Neural progenitor cell (in vitro differentiated cells): ENCODE measurements around the gene ANTXR1. TPM values are rescaled to one million over a fixed set of nuclear protein-coding genes. Genes with fewer than 3 reads are reported as not detected.

Experiments
- DNase-seq: peaks from one replicate; pipeline ENCODE4 v3.0.0-alpha.2; 2016; ENCODE audit warnings: low spot score
- H2AFZ ChIP-seq: fragments of 200-600 bp; sonication (generic); replicated peaks from 2 replicates; pipeline ENCODE4 v1.6.1; 2016; ENCODE audit warnings: antibody characterized with exemption
- H3F3A ChIP-seq: fragments of 200-600 bp; sonication (generic); 2 replicates; pipeline ENCODE4 v1.6.1; 2016; ENCODE audit warnings: antibody characterized with exemption, low read depth
- H3K27ac ChIP-seq: fragments of 200-600 bp; sonication (generic); 2 replicates; pipeline ENCODE4 v1.5.1; 2016; ENCODE audit warnings: mild to moderate bottlenecking
- H3K27me3 ChIP-seq: fragments of 200-600 bp; sonication (generic); 2 replicates; pipeline ENCODE4 v1.6.1; 2016; ENCODE audit warnings: mild to moderate bottlenecking, moderate library complexity
- H3K36me3 ChIP-seq: fragments of 200-600 bp; sonication (generic); 2 replicates; pipeline ENCODE4 v1.5.1; 2016
- H3K4me1 ChIP-seq: fragments of 200-600 bp; sonication (generic); 2 replicates; pipeline ENCODE4 v1.6.1; 2016; ENCODE audit warnings: mixed run types
- H3K4me2 ChIP-seq: fragments of 200-600 bp; sonication (generic); 2 replicates; pipeline ENCODE4 v1.6.1; 2016
- H3K4me3 ChIP-seq: fragments of 200-600 bp; sonication (generic); 2 replicates; pipeline ENCODE4 v1.5.1; 2016
- H3K79me2 ChIP-seq: fragments of 200-600 bp; sonication (generic); 2 replicates; pipeline ENCODE4 v1.6.1; 2016; ENCODE audit warnings: low read depth
- H3K9ac ChIP-seq: fragments of 200-600 bp; sonication (generic); 2 replicates; pipeline ENCODE4 v1.6.1; 2016
- H3K9me3 ChIP-seq: fragments of 200-600 bp; sonication (generic); 2 replicates; pipeline ENCODE4 v1.5.1; 2016; ENCODE audit warnings: low read depth
- H4K20me1 ChIP-seq: fragments of 200-600 bp; sonication (generic); 2 replicates; pipeline ENCODE4 v1.6.1; 2016; ENCODE audit warnings: low read depth
- H3K27ac Mint-ChIP-seq: 3 replicates; pipeline ENCODE4 v1.8.0; 2021; ENCODE audit warnings: mixed read lengths
- H3K27me3 Mint-ChIP-seq: 2 replicates; pipeline ENCODE4 v1.8.0; 2022; ENCODE audit warnings: low read depth, mild to moderate bottlenecking, inconsistent platforms, moderate library complexity, mixed read lengths; ENCODE audit not compliant: insufficient read depth
- H3K36me3 Mint-ChIP-seq: 3 replicates; pipeline ENCODE4 v1.8.0; 2021; ENCODE audit warnings: mixed read lengths
- H3K4me1 Mint-ChIP-seq: 3 replicates; pipeline ENCODE4 v1.8.0; 2021; ENCODE audit warnings: mixed read lengths
- H3K4me3 Mint-ChIP-seq: 3 replicates; pipeline ENCODE4 v1.8.0; 2021; ENCODE audit warnings: mild to moderate bottlenecking, moderate library complexity, mixed read lengths
- H3K9me3 Mint-ChIP-seq: 3 replicates; pipeline ENCODE4 v1.8.0; 2020; ENCODE audit warnings: mixed read lengths
- CTCF ChIP-seq: fragments of 200-600 bp; sonication (generic); IDR thresholded peaks from 2 replicates; pipeline ENCODE4 v1.5.1; 2017; ENCODE audit warnings: antibody characterized with exemption, mild to moderate bottlenecking
- EZH2 ChIP-seq: fragments of 200-600 bp; sonication (generic); IDR thresholded peaks from 2 replicates; pipeline ENCODE4 v1.6.1; 2017; ENCODE audit warnings: antibody characterized with exemption, mild to moderate bottlenecking, moderate library complexity
- EZH2phosphoT487 ChIP-seq: fragments of 200-600 bp; sonication (generic); IDR thresholded peaks from 2 replicates; pipeline ENCODE4 v1.6.1; 2017; ENCODE audit warnings: antibody characterized with exemption
- total RNA-seq: library from RNA; depleted of rRNA; stranded (reverse); fragments of >200 nt; gene quantifications from 2 replicates; pipeline ENCODE4 v1.2.3, GENCODE V29; 2015; ENCODE audit warnings: low replicate concordance

ANTXR1 gene
- total RNA-seq, 1 donor from 2014 or later, result 6.7 TPM

GRCh38 chr2:68987021-68987503 is 25.9 kb upstream of the ANTXR1 start:
- Histone ChIP-seq H3K9ac (no peak overlapping the region), H3K27ac (no peak overlapping the region), H2AFZ (no peak overlapping the region), H3K79me2 (no peaks in the 10 kb centered on the region), H3K27me3 (no peaks in the 10 kb centered on the region), H3K4me2 (no peak overlapping the region), H3K4me1 (no peaks in the 10 kb centered on the region), H4K20me1 (no peaks in the 10 kb centered on the region), H3F3A (no peaks in the 10 kb centered on the region), H3K9me3 (no peaks in the 10 kb centered on the region), H3K36me3 (no peaks in the 10 kb centered on the region), H3K4me3 (no peak overlapping the region)
- TF ChIP-seq EZH2phosphoT487 (no peak), CTCF (no peak)
- no peak overlapping the region for H3K27ac Mint-ChIP-seq
- H3K9me3 Mint-ChIP-seq, result no peaks in the 10 kb centered on the region
- no peaks in the 10 kb centered on the region for H3K36me3 Mint-ChIP-seq
- H3K4me3 Mint-ChIP-seq, result no peak overlapping the region
- peaks cover 3% of the 10 kb centered on the region for H3K27me3 Mint-ChIP-seq
- no peak for DNase-seq
- no peaks in the 10 kb centered on the region for H3K4me1 Mint-ChIP-seq

- no peaks in the 10 kb centered on the region for H3K79me2 ChIP-seq
- no peaks in the 10 kb centered on the region for H3K27me3 ChIP-seq
- Mint-ChIP-seq H3K4me3 (no peak overlapping the region), H3K9me3 (no peaks in the 10 kb centered on the region), H3K4me1 (no peaks in the 10 kb centered on the region), H3K36me3 (no peaks in the 10 kb centered on the region), H3K27ac (no peak overlapping the region), H3K27me3 (peaks cover 3% of the 10 kb centered on the region)
- TF ChIP-seq EZH2, result no peak
- no peak for TF ChIP-seq EZH2phosphoT487
- TF ChIP-seq CTCF, result no peak
- H3K9me3 ChIP-seq, result no peaks in the 10 kb centered on the region
- no peaks in the 10 kb centered on the region for H3K36me3 ChIP-seq
- DNase-seq, result no peak
- H3F3A ChIP-seq, result no peaks in the 10 kb centered on the region
- no peak overlapping the region for H3K4me2 ChIP-seq
- no peaks in the 10 kb centered on the region for H4K20me1 ChIP-seq
- no peak overlapping the region for H3K9ac ChIP-seq
- no peak overlapping the region for H2AFZ ChIP-seq
- no peak overlapping the region for H3K4me3 ChIP-seq
- H3K27ac ChIP-seq, result no peak overlapping the region
- H3K4me1 ChIP-seq, result no peaks in the 10 kb centered on the region
Measured at GRCh38 chr2:68989035-68989434, 23.9 kb upstream of the ANTXR1 start.

GRCh38 chr2:68992341-68992740 is 20.6 kb upstream of the ANTXR1 start:
- Mint-ChIP-seq H3K27me3 (no peaks in the 10 kb centered on the region), H3K36me3 (no peaks in the 10 kb centered on the region), H3K4me3 (no peak overlapping the region), H3K27ac (no peak overlapping the region), H3K9me3 (no peaks in the 10 kb centered on the region), H3K4me1 (no peaks in the 10 kb centered on the region)
- Histone ChIP-seq H3K27ac (no peak overlapping the region), H3K27me3 (no peaks in the 10 kb centered on the region), H3K79me2 (no peaks in the 10 kb centered on the region), H3K36me3 (no peaks in the 10 kb centered on the region), H3K4me2 (no peak overlapping the region), H3K9ac (no peak overlapping the region), H3F3A (no peaks in the 10 kb centered on the region), H3K9me3 (no peaks in the 10 kb centered on the region), H2AFZ (no peak overlapping the region), H3K4me1 (no peaks in the 10 kb centered on the region), H4K20me1 (no peaks in the 10 kb centered on the region), H3K4me3 (no peak overlapping the region)
- TF ChIP-seq CTCF (no peak), EZH2 (no peak), EZH2phosphoT487 (no peak)
- no peak for DNase-seq

GRCh38 chr2:68992933-68993332 is 20.0 kb upstream of the ANTXR1 start:
- H3K4me1 Mint-ChIP-seq, result no peaks in the 10 kb centered on the region
- no peaks in the 10 kb centered on the region for H3K36me3 ChIP-seq
- no peaks in the 10 kb centered on the region for H3F3A ChIP-seq
- no peak overlapping the region for H3K9ac ChIP-seq
- no peaks in the 10 kb centered on the region for H4K20me1 ChIP-seq
- TF ChIP-seq CTCF (no peak), EZH2 (no peak), EZH2phosphoT487 (no peak)
- H3K27me3 ChIP-seq, result no peaks in the 10 kb centered on the region
- no peaks in the 10 kb centered on the region for H3K4me1 ChIP-seq
- H3K9me3 Mint-ChIP-seq, result no peaks in the 10 kb centered on the region
- no peaks in the 10 kb centered on the region for H3K79me2 ChIP-seq
- H3K4me3 Mint-ChIP-seq, result no peak overlapping the region
- no peak overlapping the region for H3K4me3 ChIP-seq
- no peak overlapping the region for H3K27ac Mint-ChIP-seq
- no peak overlapping the region for H3K4me2 ChIP-seq
- H3K36me3 Mint-ChIP-seq, result no peaks in the 10 kb centered on the region
- H3K27ac ChIP-seq, result no peak overlapping the region
- no peak overlapping the region for H2AFZ ChIP-seq
- DNase-seq, result no peak
- no peaks in the 10 kb centered on the region for H3K27me3 Mint-ChIP-seq
- no peaks in the 10 kb centered on the region for H3K9me3 ChIP-seq
